Suppressor macrophage (primary cell): ENCODE measurements around the gene ARHGEF37.

Experiments used
- DNase-seq, 4 experiments: peaks; one replicate each; pipeline ENCODE4 v3.0.0-alpha.2; 2020 to 2022

ARHGEF37 gene

GRCh38 chr5:149675610-149676201, 94.4 kb downstream of the ARHGEF37 start:
- peak in 3 of 4 experiments; percentile 58 to 67 (median 65) for DNase-seq

DNA sequence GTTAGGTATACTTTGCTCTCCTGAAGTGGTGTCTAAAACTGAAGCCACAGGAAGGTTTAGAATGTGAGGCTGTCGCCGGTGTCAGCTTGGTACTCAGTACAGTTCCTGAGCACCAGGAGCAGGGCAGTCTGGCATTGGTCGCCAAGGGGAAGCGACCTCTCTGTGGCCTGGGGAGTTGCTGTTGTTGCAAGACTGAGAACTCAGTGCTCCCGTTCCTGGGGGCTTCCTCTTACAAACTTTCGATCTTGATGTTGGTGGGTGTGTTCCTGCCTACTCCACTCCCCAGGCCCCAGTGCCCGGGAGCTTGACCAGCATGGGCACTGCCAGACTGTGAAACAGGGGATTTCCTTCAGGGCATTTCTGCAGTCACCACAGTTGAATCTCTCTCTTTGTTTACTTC, 96.4 kb downstream of the ARHGEF37 start:
- peak; percentile 73 to 89 (median 88) for DNase-seq

DNA sequence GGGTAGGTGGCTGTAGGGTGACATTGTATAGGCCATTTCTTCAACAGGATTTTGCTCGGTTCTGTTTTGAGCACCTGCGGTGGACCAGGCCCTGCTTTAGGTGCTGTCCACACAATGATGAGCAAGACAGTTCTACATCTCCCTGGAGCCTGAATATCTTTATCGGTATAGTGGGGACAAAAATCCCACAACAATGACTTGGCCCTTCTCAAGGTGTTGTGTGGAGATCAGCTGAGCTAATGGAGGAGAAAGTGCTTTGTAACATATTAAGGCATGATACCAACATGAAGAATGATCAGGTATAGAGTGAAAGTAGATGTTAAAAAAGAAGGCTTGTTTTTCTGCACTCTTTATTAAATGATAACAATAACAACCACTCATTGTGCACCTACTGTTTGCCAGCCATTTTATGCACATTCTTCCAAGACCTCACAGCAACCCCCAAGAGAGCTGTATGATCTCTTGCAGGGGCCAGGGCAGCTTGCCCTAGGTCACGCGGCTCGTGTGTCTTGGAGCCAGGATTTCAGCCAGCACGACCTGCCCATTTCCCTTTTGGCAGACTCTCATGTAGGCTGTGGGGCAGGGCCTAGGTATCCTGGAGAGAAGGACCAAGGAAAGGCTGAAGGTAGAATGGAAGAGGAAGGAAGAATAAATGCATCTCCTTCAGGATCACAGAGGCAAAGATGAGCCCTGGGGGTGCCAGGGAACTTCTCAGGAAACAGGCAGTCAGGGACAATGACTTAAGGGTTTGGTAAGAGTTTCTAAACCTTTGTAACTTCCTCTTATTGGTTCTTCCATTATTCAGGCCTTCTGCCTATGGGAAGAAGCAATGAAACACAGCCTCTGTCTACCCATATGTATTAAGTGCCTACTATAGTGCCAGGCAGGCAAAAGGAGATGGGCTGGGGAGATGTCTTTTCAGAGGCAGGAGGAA, 98.8 kb downstream of the ARHGEF37 start:
- DNase-seq: no peak

DNA sequence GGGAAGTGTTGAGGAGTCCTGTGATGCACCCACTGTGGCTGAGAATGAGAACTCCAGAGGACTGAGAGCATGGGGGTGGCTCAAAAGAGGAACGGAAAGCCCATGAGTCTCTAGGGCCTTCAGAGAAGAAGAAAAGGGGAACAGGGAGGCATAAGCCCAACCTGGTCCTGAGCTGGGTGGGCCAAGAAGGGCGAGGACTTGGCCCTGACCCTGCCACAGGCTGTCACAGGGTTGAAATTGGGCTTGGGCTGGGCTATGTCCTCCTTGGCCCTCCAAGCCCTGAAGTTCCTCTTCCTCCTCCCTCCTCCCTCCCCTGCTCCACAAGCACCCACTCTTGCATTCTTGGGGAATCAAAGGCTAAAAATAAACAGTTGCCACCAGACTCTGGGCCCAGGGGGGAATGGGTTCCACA, 99.5 kb downstream of the ARHGEF37 start:
- peak; percentile 93 to 98 (median 96) for DNase-seq

GRCh38 chr5:149681252-149681651, 100.0 kb downstream of the ARHGEF37 start:
- DNase-seq: no peak

- DNase-seq: no peak
Observed at GRCh38 chr5:149681922-149682321, 100.6 kb downstream of the ARHGEF37 start.

GRCh38 chr5:149682532-149683075, 101.3 kb downstream of the ARHGEF37 start:
- peak; percentile 43 to 72 (median 65) for DNase-seq

- no peak for DNase-seq
Observed at GRCh38 chr5:149683964-149684363, 102.7 kb downstream of the ARHGEF37 start.

DNA sequence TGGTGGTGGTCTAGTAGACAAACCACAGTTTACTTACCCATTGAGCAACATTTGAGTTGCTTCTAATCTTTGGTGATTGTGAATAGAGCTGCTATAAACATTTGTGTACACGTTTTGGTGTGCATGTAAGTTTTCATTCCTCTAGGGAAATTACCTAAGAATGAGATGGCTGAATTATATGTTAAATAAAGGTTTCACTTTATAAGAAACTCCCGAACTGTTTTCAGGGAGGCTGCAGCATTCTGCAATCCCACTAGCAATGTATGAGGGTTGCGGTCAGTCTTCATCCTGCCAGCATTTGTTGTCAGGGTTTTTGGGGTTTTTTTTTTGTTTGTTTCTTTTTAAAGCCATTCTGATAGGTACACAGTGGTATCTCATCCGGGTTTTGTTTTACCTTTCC, 103.1 kb downstream of the ARHGEF37 start:
- DNase-seq: no peak
